HG03039 (cell line): ENCODE measurements around the gene TYW1.
"Not testable (repeated sequence)": the region's sequence is repeated elsewhere in the genome, so short reads cannot be mapped to it uniquely, and the experiment has no call there.

Experiments
- ATAC-seq: cut with Tn5 transposase; IDR thresholded peaks from one replicate; pipeline ENCODE4 v1.9.1; 2021; ENCODE audit warnings: mild to moderate bottlenecking, moderate library complexity; ENCODE audit not compliant: unreplicated experiment

TYW1 gene

DNA sequence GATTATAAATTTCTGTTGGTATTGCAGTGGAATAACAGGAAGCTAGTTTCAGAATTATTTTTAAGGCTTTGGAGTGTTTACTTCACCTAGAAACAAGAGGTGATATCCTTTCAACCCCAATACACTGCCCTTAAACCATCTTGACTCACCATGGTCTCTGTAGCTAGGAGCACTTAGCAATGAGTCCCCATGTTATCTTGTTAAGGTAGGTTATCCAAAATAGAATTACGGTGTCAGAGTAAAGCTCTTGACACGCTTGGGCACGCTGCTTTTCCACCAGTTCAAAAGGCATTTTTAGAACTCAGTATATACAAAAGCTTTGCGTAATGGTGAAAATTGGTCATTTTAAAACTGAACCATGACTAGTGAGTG lies 46.9 kb downstream of the TYW1 start:
- ATAC-seq: not testable (repeated sequence)

DNA sequence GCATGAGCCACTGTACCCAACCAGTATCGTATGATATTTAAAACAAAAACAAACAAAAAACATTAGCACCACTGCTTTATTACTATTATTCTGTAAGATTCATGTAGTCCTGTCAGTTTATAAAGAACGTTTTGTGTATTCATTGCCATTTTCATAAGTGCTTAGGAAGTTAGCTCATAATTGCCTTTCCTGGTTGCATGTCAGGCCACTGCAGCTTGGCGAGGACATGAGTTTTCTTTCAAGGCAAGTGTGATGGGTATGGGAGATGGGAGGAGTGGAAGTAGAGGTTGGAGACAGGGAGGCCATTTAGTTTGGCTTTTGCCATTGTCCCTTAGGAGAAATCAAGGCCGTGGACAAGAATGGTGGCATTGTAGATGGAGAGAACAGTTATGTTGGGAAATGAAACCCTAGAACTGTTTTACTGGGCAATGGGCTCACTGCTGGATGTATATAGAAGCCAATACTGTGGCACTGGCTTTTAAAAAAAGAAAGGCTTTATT lies 48.9 kb downstream of the TYW1 start:
- no peak for ATAC-seq

DNA sequence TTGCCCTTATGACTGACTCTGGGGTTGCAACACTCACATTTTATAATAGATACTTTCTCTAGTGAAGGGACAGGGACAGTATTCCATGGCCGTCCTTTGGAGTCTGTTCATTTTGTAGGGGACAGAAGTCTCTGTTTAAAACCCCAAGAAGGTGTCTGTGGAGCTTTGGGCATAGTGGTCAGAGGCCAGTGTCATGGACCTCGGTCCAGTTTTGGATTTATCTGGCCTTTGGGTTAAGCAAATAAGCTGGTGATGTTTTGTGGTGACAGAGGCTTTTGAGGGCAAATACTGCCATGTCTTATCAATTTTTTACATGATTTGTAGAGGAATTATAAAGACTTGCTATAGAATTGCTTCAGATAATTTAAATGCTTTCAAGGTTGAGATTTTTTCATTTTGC lies 50.2 kb downstream of the TYW1 start:
- not testable (repeated sequence) for ATAC-seq

DNA sequence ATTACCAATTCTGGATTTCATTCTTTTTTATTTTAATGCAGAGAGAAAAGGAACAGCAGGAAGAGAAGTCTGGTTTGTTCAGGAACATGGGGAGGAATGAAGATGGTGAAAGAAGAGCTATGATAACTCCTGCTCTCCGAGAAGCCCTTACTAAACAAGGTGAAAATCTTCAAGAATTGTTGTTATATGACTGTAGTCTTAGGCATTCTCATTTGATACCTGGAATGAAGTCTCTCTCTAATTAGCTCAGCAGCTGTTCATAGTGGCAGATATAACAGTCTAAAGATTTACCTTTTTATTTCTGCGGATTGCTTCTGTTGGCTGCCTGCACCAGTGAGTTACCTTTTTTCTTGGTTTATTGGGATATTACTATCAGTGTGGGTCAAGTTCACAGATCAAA lies 53.3 kb downstream of the TYW1 start:
- not testable (repeated sequence) for ATAC-seq

DNA sequence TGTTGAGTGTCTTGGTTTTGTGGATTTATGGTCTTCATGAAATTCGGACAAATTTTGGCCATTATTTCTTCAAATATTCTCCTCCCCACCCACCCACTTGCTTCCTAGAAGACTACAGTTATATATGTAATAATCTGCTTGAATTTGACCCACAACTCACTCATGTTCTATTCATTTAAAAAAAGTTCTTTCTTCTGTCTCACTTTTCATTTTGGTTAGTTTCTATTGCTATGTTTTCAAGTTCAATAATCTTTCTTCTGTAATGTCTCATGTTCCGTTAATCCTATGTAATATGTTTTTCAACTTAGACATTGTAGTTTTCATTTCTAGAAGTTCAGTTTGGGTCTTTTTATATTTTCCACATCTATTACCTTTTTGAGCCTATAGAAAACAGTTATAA lies 55.5 kb downstream of the TYW1 start:
- not testable (repeated sequence) for ATAC-seq

DNA sequence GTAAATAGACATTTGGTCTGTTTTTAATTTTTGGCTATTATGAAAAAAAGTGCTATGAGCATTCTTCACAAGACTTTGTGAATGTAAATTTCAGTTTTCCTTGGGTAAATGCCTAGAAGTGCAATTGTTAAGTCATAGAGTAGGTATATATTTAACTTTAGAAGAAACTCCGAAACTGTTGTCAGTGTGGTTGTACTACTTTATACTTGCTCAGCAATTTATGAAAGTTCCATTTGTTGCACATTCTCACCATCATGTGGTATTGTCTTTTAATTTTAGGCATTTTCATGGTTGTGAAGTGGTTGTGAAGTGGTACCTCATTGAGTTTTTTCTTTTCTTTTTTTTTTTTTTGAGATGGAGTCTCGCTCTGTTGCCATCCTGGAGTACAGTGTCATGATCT lies 60.0 kb downstream of the TYW1 start:
- no peak for ATAC-seq

DNA sequence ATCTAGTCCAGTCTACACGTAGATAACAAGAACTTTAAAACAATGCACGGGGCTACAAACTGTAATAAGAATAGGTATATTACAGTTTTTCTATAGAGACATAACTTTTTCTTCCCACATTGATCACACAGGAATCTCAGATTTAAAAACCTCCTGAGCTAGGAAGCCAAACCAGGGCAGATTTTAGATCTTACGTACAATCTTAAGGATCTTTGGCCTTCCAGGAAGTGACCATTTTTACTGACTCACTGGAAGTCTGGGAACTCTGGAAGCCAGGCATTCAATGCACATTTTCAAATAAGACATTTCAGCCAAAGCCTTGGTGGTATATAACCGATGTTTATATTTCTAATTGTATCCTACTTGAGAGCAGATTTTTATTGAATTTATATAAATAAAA lies 64.7 kb downstream of the TYW1 start:
- not testable (repeated sequence) for ATAC-seq

DNA sequence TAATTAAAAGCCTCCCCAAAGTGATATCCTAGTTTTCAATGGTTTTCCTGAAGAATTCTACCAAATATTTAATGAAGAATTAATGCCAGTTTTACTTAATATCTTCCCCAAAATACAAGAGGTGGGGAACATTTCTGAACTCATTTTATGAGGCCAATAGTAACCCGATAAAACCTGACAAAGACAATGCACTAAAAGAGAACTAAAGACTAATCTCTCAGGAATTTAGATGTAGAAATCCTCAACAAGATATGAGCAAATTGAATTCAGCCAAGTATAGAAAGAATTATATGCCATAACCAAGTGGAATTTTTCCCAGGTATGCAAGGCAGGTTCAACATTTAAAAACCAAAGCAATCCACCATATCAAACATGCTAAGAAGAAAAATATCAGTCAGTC lies 66.2 kb downstream of the TYW1 start:
- ATAC-seq: not testable (repeated sequence)

DNA sequence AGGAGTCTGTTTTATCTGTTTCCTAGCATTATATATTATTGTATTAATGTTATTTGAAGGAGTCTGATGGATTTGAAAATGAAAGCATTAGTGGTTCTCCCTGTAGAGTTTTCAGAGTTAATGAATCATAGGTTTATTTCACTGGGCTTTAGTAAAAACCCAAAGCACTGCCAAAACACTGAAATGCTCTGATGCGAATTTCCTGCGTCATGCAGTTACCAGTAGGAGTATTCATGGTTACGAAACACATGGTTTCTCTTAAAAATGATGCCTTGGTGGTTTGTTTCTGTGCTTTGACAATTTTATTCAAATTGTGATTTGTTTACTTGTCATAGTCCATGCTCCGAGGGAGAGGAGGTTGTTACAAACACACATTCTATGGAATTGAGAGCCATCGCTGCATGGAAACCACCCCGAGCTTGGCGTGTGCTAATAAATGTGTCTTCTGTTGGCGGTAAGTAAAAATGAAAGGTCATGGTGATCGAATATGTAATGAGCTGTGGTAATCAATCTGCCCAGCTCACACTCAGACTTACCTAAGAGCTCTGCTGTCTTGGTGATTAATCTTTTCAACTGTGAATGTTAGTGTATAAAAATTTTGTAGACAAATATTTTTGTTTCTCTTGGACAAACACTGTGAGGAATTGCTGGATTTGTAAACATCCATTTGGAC lies 70.5 kb downstream of the TYW1 start:
- not testable (repeated sequence) for ATAC-seq

DNA sequence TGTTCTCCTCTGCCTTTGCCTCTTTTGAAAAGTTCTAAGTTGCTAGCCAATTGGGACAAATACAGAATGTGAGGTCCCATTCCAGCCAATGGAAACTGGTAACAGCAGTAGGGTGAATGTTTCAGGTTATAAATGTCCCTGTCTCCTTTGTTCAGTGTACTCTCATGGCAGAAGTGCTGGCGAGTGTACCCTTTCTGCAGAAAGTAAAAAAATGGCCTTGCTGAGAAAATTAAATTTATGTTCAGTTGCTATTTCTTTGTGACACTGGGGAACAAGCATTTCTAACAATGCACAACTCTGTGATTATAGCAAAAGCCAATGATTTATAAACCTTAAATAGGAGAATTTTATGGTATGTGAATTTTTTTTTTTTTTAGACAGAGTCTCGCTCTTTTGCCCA lies 79.5 kb downstream of the TYW1 start:
- ATAC-seq: not testable (repeated sequence)

DNA sequence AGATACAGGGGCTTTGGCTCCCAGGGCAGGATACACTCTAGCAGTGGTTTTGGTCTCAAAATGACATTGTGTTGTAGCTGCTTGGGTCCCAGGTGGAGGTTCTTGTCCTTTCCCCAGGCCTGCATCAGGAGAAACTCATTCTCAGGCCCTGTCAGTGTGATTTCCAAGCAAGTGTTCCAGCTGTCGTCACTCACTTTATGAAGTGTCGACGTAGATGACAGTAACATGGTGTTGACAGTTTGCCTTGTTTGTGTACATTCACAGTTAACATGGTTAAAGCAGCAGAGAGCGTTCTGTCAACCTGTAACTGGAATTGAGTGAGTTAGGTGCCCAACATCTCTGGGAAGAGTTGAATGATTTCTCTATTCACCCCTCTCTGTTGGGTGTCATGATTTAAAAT lies 86.2 kb downstream of the TYW1 start:
- ATAC-seq: not testable (repeated sequence)

DNA sequence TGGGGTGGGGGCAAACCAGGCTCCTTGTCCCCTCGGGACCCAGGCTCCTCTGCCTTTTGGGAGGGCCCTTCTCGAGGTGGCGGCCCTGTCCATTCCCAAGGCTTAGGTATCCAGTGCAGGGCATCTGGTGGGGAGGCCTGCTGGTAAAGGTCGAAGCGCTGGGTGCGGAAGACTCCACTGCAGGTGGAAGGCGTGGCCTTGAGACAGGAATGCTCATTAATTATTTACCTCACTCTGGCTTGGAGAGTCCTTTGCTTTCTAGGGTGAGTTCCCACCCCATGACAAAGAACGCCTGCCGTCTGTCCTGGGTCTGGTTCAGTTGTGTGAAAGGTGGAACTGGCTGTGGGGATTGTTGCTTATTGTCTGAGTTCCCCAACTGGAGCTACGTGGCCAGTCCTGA lies 92.6 kb downstream of the TYW1 start:
- ATAC-seq: not testable (repeated sequence)

DNA sequence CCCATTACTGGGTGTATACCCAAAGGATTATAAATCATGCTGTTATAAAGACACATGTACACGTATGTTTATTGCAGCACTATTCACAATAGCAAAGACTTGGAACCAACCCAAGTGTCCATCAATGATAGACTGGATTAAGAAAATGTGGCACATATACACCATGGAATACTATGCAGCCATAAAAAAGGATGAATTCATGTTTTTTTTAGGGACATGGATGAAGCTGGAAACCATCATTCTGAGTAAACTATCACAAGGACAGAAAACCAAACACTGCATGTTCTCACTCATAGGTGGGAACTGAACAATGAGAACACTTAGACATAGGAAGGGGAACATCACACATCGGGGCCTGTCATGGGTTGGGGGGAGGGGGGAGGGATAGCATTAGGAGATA lies 94.4 kb downstream of the TYW1 start:
- not testable (repeated sequence) for ATAC-seq

DNA sequence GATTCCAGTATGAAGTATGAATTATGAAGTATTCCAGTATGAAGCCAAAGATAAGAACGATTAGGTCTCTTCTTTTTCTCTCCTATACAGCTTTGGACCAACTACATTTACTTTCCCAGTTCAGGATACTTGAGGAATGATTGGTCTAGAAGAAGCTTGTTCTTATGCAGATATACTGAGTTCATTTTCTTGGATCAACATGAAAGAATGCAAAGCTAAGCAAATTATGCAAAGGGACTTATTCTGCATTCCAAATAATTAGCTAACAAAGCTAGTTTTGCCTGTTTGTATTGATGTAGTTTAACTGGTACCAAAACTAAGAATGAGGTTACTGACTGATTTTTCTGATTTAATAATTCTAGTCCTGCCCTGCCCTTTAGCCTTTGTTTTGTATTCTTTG lies 101.4 kb downstream of the TYW1 start:
- ATAC-seq: not testable (repeated sequence)

DNA sequence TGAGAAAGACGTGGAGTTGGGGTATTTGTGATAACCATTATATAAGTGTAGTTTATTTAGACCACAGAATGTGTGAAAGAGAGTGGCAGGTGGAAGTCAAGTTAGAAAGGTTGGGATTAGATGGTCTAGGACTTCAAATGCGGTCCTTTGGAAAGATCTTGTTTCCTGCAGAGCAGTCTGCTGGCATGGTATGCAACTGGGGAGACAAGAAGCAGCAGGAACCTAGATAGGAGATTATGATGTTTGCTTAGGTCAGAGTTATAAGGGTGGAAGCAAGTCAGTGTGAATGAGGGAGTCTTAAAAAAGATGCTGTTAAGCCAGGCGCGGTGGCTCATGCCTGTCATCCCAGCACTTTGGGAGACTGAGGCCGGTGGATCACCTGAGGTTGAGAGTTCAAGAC lies 102.8 kb downstream of the TYW1 start:
- not testable (repeated sequence) for ATAC-seq

DNA sequence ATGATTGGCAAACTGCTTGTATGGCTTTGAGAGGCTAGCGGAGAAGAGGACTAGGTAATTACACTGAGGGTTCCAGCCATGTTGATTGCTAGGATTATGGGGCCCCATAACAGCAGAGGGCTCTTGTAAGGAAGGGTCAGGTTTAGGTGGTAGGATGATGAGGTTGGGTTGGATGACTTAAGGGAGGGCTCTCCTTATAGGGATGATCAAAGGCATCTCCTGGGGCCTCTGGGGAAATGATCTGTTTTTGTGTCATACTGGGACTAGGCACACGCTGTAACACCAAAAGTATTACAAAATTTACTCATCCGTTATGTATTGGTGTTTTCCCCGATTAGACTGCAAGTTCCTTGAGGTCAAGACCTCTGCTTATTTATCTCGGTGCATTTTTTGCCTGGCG lies 103.4 kb downstream of the TYW1 start:
- not testable (repeated sequence) for ATAC-seq

DNA sequence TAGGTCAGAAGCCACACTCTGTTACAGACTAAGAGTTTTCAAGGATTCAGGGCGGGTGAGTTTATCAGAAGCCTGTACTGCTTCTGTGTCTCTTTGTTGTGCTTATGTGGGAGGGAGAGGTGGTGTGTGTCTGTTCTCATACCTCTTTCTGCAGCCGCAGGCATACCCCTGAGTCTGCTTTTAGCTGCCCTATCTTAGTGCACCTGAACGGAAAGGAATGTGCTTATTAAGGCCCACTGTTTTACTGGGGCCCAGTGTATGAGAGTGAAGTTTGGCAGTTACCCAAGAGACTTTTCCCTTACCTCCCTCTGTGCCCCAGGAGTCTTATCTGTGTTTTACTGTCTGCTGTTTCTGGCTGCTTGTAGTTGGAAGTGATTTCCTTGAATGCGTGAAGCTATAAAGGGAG lies 104.3 kb downstream of the TYW1 start:
- no peak for ATAC-seq

DNA sequence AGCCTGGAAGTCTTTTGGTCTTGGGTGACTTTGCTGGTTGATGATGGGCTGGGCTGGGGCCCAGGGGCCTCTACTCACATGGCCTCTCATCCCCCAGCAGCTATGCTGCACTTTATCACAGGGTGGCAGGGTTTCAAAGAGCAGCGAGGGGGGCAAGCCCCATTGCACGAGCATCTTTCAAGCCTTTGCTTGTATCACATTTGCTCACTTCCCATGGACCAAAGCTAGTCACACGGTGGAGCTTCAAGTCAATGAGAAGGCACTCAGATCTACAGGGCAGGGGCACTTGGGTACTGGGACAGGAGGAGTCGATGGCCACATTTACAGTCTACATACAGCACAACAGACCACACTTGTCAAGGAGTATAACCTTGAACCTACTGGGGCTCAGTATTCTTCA lies 108.3 kb downstream of the TYW1 start:
- not testable (repeated sequence) for ATAC-seq

DNA sequence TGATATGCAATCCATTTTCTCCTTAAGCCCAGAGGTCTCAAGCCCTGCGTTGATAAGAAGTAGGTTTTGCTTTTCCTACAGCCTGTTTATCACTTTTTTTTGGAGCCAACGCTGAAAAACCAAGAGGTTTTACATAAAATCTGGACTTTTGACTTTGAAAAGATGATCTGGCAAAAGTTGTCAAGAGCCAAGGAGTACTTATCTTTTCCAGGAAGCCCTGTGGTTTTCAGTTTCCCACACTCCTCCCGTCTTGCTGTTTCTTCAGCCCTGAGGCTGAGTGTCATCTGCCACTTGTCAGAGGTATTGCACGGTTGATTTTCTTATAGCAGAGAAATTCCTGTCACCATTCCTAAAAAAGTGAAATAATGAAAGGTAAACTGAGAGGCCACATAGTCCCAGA lies 108.7 kb downstream of the TYW1 start:
- no peak for ATAC-seq

DNA sequence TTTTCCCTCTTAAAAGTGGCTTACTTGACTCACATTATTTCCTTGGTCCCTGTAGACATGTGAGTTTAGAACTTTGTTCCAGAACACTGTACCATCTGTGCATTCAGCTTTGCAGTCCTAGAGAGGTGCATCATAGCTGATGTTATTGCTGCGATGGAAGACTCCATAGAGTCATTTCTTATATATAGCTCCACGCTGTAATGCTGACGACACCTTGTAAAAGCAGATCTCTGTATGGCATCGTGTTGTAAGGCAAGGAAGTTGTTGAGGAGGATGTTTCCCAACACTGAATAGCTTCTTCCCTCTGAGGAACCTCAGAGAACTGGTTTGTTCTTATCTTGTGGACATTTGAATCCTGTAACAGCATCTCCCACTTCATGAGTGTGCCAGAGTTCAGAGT lies 109.6 kb downstream of the TYW1 start:
- not testable (repeated sequence) for ATAC-seq

DNA sequence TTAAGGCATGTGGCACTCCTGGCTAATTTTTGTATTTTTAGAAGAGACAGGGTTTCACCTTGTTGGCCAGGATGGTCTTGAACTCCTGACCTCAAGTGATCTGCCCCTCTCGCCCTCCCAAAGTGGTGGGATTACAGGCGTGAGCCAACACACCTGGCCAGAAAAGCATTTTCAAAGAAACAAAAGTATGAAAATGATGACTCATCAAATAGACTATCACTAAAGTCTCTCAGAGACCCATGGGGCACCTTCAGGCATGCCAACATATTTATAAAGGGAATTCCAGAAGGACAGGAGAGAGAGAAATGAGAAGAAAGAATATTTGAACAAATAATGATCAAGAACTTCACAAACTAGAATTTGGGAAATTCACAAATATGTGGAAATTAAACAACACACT lies 114.7 kb downstream of the TYW1 start:
- ATAC-seq: not testable (repeated sequence)

DNA sequence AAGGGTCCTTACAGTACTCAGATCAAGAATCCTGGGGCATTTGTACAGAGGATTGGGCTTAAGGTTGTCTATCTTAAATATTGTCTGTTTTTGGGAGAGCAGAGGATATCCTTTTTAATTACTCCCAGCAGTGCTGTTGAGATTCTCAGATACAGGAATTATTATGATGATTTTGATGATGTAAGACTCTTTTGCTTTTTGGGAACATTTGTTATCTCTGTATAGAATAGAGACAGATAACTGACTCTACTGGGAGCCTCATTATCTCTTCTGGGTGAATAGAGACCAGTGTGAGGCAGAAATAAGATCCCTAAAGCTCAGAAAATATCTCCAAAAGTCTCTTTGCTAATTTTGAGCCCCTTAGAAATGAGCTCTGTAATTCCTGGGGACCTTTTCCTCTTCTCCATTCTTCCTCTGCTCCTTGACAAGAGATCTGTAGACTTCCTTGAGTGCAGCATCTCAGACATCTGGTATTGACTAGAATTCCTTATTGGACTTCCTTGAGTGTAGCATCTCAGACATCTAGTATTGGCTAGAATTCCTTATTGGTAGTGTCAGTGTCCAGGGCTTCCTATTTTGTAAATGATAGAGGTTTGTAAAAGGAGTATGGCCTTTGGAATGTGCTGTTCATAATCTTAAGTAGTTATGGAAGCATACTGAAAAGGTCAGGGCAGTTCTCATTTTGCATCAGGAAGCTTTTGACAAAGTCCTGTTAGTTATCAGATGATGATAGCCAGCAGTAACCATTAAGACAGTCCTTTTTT lies 118.0 kb downstream of the TYW1 start:
- ATAC-seq: not testable (repeated sequence)
